ENCODE measurements around the gene SCN9A.

The SCN9A gene

DNA sequence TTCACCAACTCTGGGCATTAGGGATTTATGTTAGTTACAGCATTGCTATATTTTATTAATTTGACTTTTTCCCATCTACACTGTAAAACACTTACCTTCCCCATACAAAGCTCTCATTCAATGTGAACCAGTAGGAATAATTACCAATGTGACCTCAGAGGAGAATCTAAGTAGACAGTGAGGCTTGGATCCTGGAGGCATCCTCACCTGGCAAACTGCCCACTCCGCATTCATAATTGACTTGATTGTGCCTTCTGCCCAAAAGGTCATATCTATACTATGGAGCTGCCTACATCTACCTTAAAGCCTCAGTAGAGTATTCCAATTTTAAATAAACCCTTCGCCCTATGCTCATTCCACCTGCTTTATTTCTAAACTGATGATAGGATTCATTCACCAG is 202.5 kb downstream of the SCN9A start:
- TF ChIP-seq, protein P1, sequence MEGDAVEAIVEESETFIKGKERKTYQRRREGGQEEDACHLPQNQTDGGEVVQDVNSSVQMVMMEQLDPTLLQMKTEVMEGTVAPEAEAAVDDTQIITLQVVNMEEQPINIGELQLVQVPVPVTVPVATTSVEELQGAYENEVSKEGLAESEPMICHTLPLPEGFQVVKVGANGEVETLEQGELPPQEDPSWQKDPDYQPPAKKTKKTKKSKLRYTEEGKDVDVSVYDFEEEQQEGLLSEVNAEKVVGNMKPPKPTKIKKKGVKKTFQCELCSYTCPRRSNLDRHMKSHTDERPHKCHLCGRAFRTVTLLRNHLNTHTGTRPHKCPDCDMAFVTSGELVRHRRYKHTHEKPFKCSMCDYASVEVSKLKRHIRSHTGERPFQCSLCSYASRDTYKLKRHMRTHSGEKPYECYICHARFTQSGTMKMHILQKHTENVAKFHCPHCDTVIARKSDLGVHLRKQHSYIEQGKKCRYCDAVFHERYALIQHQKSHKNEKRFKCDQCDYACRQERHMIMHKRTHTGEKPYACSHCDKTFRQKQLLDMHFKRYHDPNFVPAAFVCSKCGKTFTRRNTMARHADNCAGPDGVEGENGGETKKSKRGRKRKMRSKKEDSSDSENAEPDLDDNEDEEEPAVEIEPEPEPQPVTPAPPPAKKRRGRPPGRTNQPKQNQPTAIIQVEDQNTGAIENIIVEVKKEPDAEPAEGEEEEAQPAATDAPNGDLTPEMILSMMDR (IDR thresholded peaks at IDR 0.05; ENCODE audit: insufficient read depth, low read depth, low read length, missing control alignments) = no peak
- DNase-seq (ENCODE audit: low read depth) = no peak
- no peak overlapping the region for H3K4me3 ChIP-seq (ENCODE audit: low read length)

- no peak overlapping the region for H3K4me3 ChIP-seq (ENCODE audit: low read length)
- TF ChIP-seq, protein P1 (IDR thresholded peaks at IDR 0.05; ENCODE audit: insufficient read depth, low read depth, low read length, missing control alignments) = no peak
- DNase-seq (ENCODE audit: low read depth) = no peak
Observed at GRCh38 chr2:166171216-166171615, 204.5 kb downstream of the SCN9A start.

DNA sequence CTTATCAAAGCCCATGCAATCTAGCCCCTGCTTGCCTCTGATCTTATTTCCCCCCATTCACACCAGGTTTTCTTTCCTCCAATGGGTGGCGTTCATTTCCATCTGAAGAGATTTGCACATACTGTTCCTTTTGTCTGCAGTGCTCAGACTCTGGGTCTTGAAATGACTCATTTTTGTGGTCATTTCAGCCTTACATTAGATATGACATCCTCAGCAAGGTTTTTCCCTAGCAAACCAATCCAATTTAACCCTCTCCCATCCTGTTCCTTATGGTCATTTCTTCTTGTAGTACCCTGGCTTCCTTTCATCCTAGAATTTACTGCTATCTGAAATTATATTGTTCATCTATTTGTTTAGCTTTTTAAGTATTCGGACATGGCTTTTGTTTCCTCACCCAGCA is 205.4 kb downstream of the SCN9A start:
- peak; percentile 44 for DNase-seq (ENCODE audit: low read depth)
- TF ChIP-seq, protein P1 (IDR thresholded peaks at IDR 0.05; ENCODE audit: insufficient read depth, low read depth, low read length, missing control alignments) = no peak
- H3K4me3 ChIP-seq (ENCODE audit: low read length) = no peak overlapping the region

DNA sequence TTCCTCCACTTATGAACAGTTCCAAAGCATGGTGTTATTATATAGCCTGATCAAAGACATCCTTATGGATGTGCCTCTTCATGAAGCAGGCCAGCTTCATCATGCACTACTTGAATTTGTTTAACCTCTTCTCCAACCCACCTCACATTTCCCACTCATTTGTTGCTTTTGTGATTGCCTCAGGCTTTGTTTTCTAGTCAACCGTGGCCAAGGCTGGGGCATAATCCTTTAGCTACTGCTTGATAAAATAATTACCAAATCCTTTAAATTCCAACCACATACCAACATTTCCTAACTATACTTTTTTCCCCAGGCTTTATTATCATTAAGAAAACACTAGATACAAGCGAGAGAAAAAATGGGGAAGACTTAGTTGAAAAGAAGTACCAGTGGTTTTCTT is 208.3 kb downstream of the SCN9A start:
- TF ChIP-seq, protein P1 (IDR thresholded peaks at IDR 0.05; ENCODE audit: insufficient read depth, low read depth, low read length, missing control alignments) = no peak
- no peak overlapping the region for H3K4me3 ChIP-seq (ENCODE audit: low read length)
- no peak for DNase-seq (ENCODE audit: low read depth)

- TF ChIP-seq, protein P1 (IDR thresholded peaks at IDR 0.05; ENCODE audit: insufficient read depth, low read depth, low read length, missing control alignments) = no peak
- no peak for DNase-seq (ENCODE audit: low read depth)
- no peak overlapping the region for H3K4me3 ChIP-seq (ENCODE audit: low read length)
Observed at GRCh38 chr2:166163775-166164174, 212.0 kb downstream of the SCN9A start.

- DNase-seq (ENCODE audit: low read depth) = no peak
- no peak overlapping the region for H3K4me3 ChIP-seq (ENCODE audit: low read length)
- TF ChIP-seq, protein P1 (IDR thresholded peaks at IDR 0.05; ENCODE audit: insufficient read depth, low read depth, low read length, missing control alignments) = no peak
Observed at GRCh38 chr2:166158546-166158945, 217.2 kb downstream of the SCN9A start.

DNA sequence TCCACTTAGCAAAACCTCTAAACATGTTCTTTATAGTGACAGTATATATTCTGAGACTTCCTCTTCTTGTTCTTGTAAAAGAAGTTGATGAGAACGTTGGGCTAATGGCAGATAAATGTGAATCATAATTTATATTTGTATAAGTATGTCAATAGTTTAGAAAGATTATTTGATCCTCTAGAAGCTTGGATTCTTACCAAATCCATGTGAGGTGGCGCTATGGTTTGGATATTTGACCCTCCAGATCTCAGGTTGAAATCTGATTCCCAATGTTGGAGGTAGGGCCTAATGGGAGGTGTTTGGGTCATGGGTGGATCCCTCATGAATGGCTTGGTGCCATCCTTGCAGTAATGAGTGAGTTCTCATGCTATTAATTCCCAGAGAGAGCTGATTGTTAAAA is 218.2 kb downstream of the SCN9A start:
- H3K4me3 ChIP-seq (ENCODE audit: low read length) = no peak overlapping the region
- TF ChIP-seq, protein P1 (IDR thresholded peaks at IDR 0.05; ENCODE audit: insufficient read depth, low read depth, low read length, missing control alignments) = no peak
- no peak for DNase-seq (ENCODE audit: low read depth)

All from epithelial cell of esophagus (primary cell).